Neural cell (in vitro differentiated cells): Measurements from ENCODE around the gene ACAN. TPM values are rescaled to one million over a fixed set of nuclear protein-coding genes. Genes with fewer than 3 reads are reported as not detected.

Source experiments
- H2AFZ ChIP-seq: fragments of 200-600, 300-800 bp; sonication (generic), shearing (Covaris generic); 2 replicates; pipeline ENCODE4 v1.6.0; 2014; ENCODE audit warnings: low read depth, mild to moderate bottlenecking, antibody characterized with exemption, low read length, moderate library complexity
- H3F3A ChIP-seq: fragments of 200-600 bp; shearing (Covaris generic); 2 replicates; pipeline ENCODE4 v1.6.1; 2016; ENCODE audit warnings: mild to moderate bottlenecking, moderate library complexity, mixed read lengths, antibody characterized with exemption, low read length; ENCODE audit not compliant: insufficient read depth, poor library complexity, severe bottlenecking
- H3K27ac ChIP-seq: fragments of 200-600, 300-800 bp; sonication (generic), shearing (Covaris generic); 2 replicates; pipeline ENCODE4 v1.5.1; 2014; ENCODE audit warnings: mild to moderate bottlenecking, low read length, moderate library complexity
- H3K27me3 ChIP-seq: fragments of 300-800, 200-600 bp; sonication (generic), shearing (Covaris generic); 2 replicates; pipeline ENCODE4 v1.6.0; 2014; ENCODE audit warnings: mild to moderate bottlenecking, low read depth, low read length, moderate library complexity; ENCODE audit not compliant: insufficient read depth
- H3K36me3 ChIP-seq: fragments of 300-800, 200-600 bp; sonication (generic), shearing (Covaris generic); 2 replicates; pipeline ENCODE4 v1.5.1; 2014; ENCODE audit warnings: mild to moderate bottlenecking, antibody characterized with exemption, low read length, moderate library complexity; ENCODE audit not compliant: insufficient read depth
- H3K4me2 ChIP-seq: fragments of 300-800, 200-600 bp; sonication (generic), shearing (Covaris generic); 2 replicates; pipeline ENCODE4 v1.6.0; 2014; ENCODE audit warnings: mild to moderate bottlenecking, low read length
- H3K4me3 ChIP-seq: fragments of 300-800, 200-600 bp; sonication (generic), shearing (Covaris generic); 2 replicates; pipeline ENCODE4 v1.5.1; 2014; ENCODE audit warnings: mild to moderate bottlenecking, low read length, moderate library complexity
- H3K79me2 ChIP-seq: fragments of 200-600 bp; shearing (Covaris generic); replicated peaks from 2 replicates; pipeline ENCODE4 v1.6.0; 2014; ENCODE audit warnings: mild to moderate bottlenecking, low read length, moderate library complexity; ENCODE audit not compliant: insufficient read depth
- H3K9ac ChIP-seq: fragments of 300-800, 200-600 bp; sonication (generic), shearing (Covaris generic); 2 replicates; pipeline ENCODE4 v1.6.1; 2016; ENCODE audit warnings: mild to moderate bottlenecking, low read length, mixed read lengths
- H3K9me2 ChIP-seq: fragments of 200-600 bp; shearing (Covaris generic); 2 replicates; pipeline ENCODE4 v1.6.1; 2016; ENCODE audit warnings: mild to moderate bottlenecking, low read length, mixed read lengths; ENCODE audit not compliant: insufficient read depth
- H3K9me3 ChIP-seq: fragments of 200-600, 300-800 bp; sonication (generic), shearing (Covaris generic); 2 replicates; pipeline ENCODE4 v1.6.1; 2016; ENCODE audit warnings: mild to moderate bottlenecking, mixed run types, low read length, moderate library complexity, mixed read lengths
- H4K20me1 ChIP-seq: fragments of 200-600 bp; shearing (Covaris generic); 2 replicates; pipeline ENCODE4 v1.6.1; 2016; ENCODE audit warnings: mild to moderate bottlenecking, mixed run types; ENCODE audit not compliant: insufficient read depth
- CTCF ChIP-seq: fragments of 450-650 bp; IDR thresholded peaks from 2 replicates; pipeline ENCODE4 v1.5.1; 2014; ENCODE audit warnings: antibody characterized with exemption, mild to moderate bottlenecking, moderate library complexity; ENCODE audit not compliant: poor library complexity, severe bottlenecking
- EP300 ChIP-seq: fragments of 450-650 bp; conservative IDR thresholded peaks from 2 replicates; pipeline ENCODE4 v1.6.1; 2014; ENCODE audit warnings: antibody characterized with exemption, mild to moderate bottlenecking, moderate library complexity; ENCODE audit not compliant: poor library complexity, severe bottlenecking
- EZH2 ChIP-seq: fragments of 200-600, 300-800 bp; shearing (Covaris generic), sonication (generic); IDR thresholded peaks from 2 replicates; pipeline ENCODE4 v1.6.1; 2014; ENCODE audit warnings: antibody characterized with exemption, low read length, borderline replicate concordance, mild to moderate bottlenecking; ENCODE audit not compliant: insufficient read depth, poor library complexity, severe bottlenecking
- MXI1 ChIP-seq: fragments of 450-650 bp; conservative IDR thresholded peaks from 2 replicates; pipeline ENCODE4 v1.6.1; 2014; ENCODE audit warnings: antibody characterized with exemption, mild to moderate bottlenecking; ENCODE audit not compliant: poor library complexity, severe bottlenecking
- POLR2AphosphoS5 ChIP-seq: IDR thresholded peaks from 2 replicates; pipeline ENCODE4 v1.6.1; 2012
- RAD21 ChIP-seq: fragments of 450-650 bp; conservative IDR thresholded peaks from 2 replicates; pipeline ENCODE4 v1.6.1; 2014; ENCODE audit warnings: antibody characterized with exemption, mild to moderate bottlenecking, moderate library complexity
- REST ChIP-seq: IDR thresholded peaks from 2 replicates; pipeline ENCODE4 v1.6.1; 2012; ENCODE audit warnings: borderline replicate concordance
- SMC3 ChIP-seq: fragments of 450-650 bp; conservative IDR thresholded peaks from 2 replicates; pipeline ENCODE4 v1.6.1; 2014; ENCODE audit warnings: antibody characterized with exemption, mild to moderate bottlenecking, moderate library complexity; ENCODE audit not compliant: poor library complexity
- TAF1 ChIP-seq: IDR thresholded peaks from 2 replicates; pipeline ENCODE4 v1.6.1; 2012; ENCODE audit warnings: low read depth
- polyA plus RNA-seq: library from polyadenylated mRNA; depleted of rRNA; stranded (reverse); fragments of >200 nt; gene quantifications from 2 replicates; pipeline ENCODE4 v1.2.3, GENCODE V29; 2014

Gene ACAN
- polyA plus RNA-seq, 1 donor from 2014 or later, result not detected

GRCh38 chr15:88877906-88878305, 74.7 kb downstream of the ACAN start:
- no peaks in the 10 kb centered on the region for H4K20me1 ChIP-seq
- no peaks in the 10 kb centered on the region for H3K27me3 ChIP-seq
- H3F3A ChIP-seq, result no peaks in the 10 kb centered on the region
- H3K9me3 ChIP-seq, result no peaks in the 10 kb centered on the region
- no peak overlapping the region for H3K4me2 ChIP-seq
- H3K9ac ChIP-seq, result no peak overlapping the region
- H3K27ac ChIP-seq, result no peak overlapping the region
- no peak for TF ChIP-seq REST
- no peak for TF ChIP-seq CTCF
- no peak for TF ChIP-seq MXI1
- no peak for TF ChIP-seq EP300
- no peak for TF ChIP-seq SMC3
- no peak for TF ChIP-seq POLR2AphosphoS5
- no peak for TF ChIP-seq RAD21
- TF ChIP-seq TAF1, result no peak
- no peak for TF ChIP-seq EZH2
- no peaks in the 10 kb centered on the region for H3K9me2 ChIP-seq
- no peak overlapping the region for H3K4me3 ChIP-seq
- no peaks in the 10 kb centered on the region for H3K36me3 ChIP-seq
- H3K79me2 ChIP-seq, result no peaks in the 10 kb centered on the region
- no peak overlapping the region for H2AFZ ChIP-seq

- Histone ChIP-seq H4K20me1 (no peaks in the 10 kb centered on the region), H3K36me3 (no peaks in the 10 kb centered on the region), H2AFZ (no peak overlapping the region), H3K79me2 (no peaks in the 10 kb centered on the region), H3F3A (no peaks in the 10 kb centered on the region), H3K4me3 (no peak overlapping the region), H3K27ac (no peak overlapping the region), H3K9me2 (no peaks in the 10 kb centered on the region), H3K4me2 (no peak overlapping the region), H3K9me3 (no peaks in the 10 kb centered on the region), H3K9ac (no peak overlapping the region), H3K27me3 (no peaks in the 10 kb centered on the region)
- TF ChIP-seq CTCF (peak; percentile 20), EP300 (no peak)
These were observed 75.5 kb downstream of the ACAN start for GRCh38 chr15:88878720-88879184.
